Mesenchymal stem cell (in vitro differentiated cells and primary cell): Measurements from ENCODE around the gene LGR6.

Experiments used
- DNase-seq: peaks from one replicate; pipeline ENCODE4 v3.0.0-alpha.2; 2013
- H2AFZ ChIP-seq: one replicate; pipeline ENCODE4 v1.6.1; 2013; ENCODE audit warnings: low read depth, mild to moderate bottlenecking, control low read depth, inconsistent platforms, low read length, moderate library complexity
- H2AK5ac ChIP-seq: 2 replicates; pipeline ENCODE4 v1.6.1; 2013; ENCODE audit warnings: low read length, moderate library complexity, mild to moderate bottlenecking, inconsistent platforms; ENCODE audit not compliant: severe bottlenecking
- H2BK120ac ChIP-seq: one replicate; pipeline ENCODE4 v1.6.1; 2013; ENCODE audit warnings: low read depth, mild to moderate bottlenecking, inconsistent platforms, low read length, moderate library complexity
- H2BK12ac ChIP-seq, 2 experiments: one replicate each; pipeline ENCODE4 v1.6.1; 2013; ENCODE audit warnings: inconsistent platforms in 2 of 2, low read length in 2 of 2, mild to moderate bottlenecking in 2 of 2, moderate library complexity in 2 of 2, control low read depth in 1 of 2
- H2BK15ac ChIP-seq: one replicate; pipeline ENCODE4 v1.6.1; 2013; ENCODE audit warnings: mild to moderate bottlenecking, low read depth, inconsistent platforms; ENCODE audit not compliant: poor library complexity, severe bottlenecking
- H2BK5ac ChIP-seq: 2 replicates; pipeline ENCODE4 v1.6.1; 2013; ENCODE audit warnings: low read depth, mild to moderate bottlenecking, low read length, control low read depth, inconsistent platforms; ENCODE audit not compliant: poor library complexity, severe bottlenecking
- H3K14ac ChIP-seq, 2 experiments: one replicate each; pipeline ENCODE4 v1.6.1; 2013; ENCODE audit warnings: inconsistent platforms in 2 of 2, low read length in 2 of 2, control low read depth in 1 of 2, mild to moderate bottlenecking in 1 of 2, moderate library complexity in 1 of 2
- H3K18ac ChIP-seq, 2 experiments: one replicate each; pipeline ENCODE4 v1.6.1; 2013; ENCODE audit warnings: inconsistent platforms in 2 of 2, low read length in 2 of 2, control low read depth in 1 of 2, low read depth in 1 of 2, mild to moderate bottlenecking in 1 of 2
- H3K23ac ChIP-seq, 2 experiments: one replicate each; pipeline ENCODE4 v1.6.1; 2013; ENCODE audit warnings: inconsistent platforms in 2 of 2, low read length in 2 of 2, mild to moderate bottlenecking in 2 of 2, moderate library complexity in 2 of 2, control low read depth in 1 of 2
- H3K27ac ChIP-seq: 2 replicates; pipeline ENCODE4 v1.5.1; 2013; ENCODE audit warnings: mild to moderate bottlenecking, moderate library complexity, low read length, control low read depth, inconsistent platforms; ENCODE audit not compliant: poor library complexity, severe bottlenecking
- H3K27me3 ChIP-seq, 2 experiments: 2 replicates each; pipeline versions ENCODE4 v1.6.1 to v1.7.0; 2013; ENCODE audit warnings: low read length in 2 of 2, mild to moderate bottlenecking in 2 of 2, moderate library complexity in 2 of 2, control low read depth in 1 of 2, inconsistent platforms in 1 of 2; ENCODE audit not compliant: control insufficient read depth in 1 of 2, insufficient read depth in 1 of 2
- H3K36me3 ChIP-seq, 2 experiments: 2 replicates each; pipeline versions ENCODE4 v1.6.1 to v1.7.0; 2013; ENCODE audit warnings: low read length in 2 of 2, control low read depth in 1 of 2, inconsistent platforms in 1 of 2, low read depth in 1 of 2, mild to moderate bottlenecking in 1 of 2; ENCODE audit not compliant: insufficient read depth in 2 of 2, control insufficient read depth in 1 of 2
- H3K4ac ChIP-seq, 2 experiments: one replicate each; pipeline ENCODE4 v1.6.1; 2013; ENCODE audit warnings: inconsistent platforms in 2 of 2, low read length in 2 of 2, mild to moderate bottlenecking in 2 of 2, moderate library complexity in 2 of 2, control low read depth in 1 of 2, low read depth in 1 of 2
- H3K4me1 ChIP-seq: 2 replicates; pipeline ENCODE4 v1.6.1; 2013; ENCODE audit warnings: low read depth, low read length, control low read depth; ENCODE audit not compliant: control insufficient read depth, insufficient read depth
- H3K4me2 ChIP-seq: 2 replicates; pipeline ENCODE4 v1.6.1; 2013; ENCODE audit warnings: low read length, mild to moderate bottlenecking, inconsistent platforms; ENCODE audit not compliant: poor library complexity, severe bottlenecking
- H3K4me3 ChIP-seq, 2 experiments: 2 replicates each; pipeline versions ENCODE4 v1.5.1 to v1.7.0; 2013; ENCODE audit warnings: low read length in 2 of 2, mild to moderate bottlenecking in 2 of 2, control low read depth in 1 of 2, low read depth in 1 of 2; ENCODE audit not compliant: insufficient read depth in 1 of 2
- H3K79me1 ChIP-seq: replicated peaks from 2 replicates; pipeline ENCODE4 v1.6.1; 2013; ENCODE audit warnings: mild to moderate bottlenecking, control low read depth, low read length, inconsistent platforms; ENCODE audit not compliant: poor library complexity, severe bottlenecking
- H3K9ac ChIP-seq: 2 replicates; pipeline ENCODE4 v1.7.0; 2013; ENCODE audit warnings: mild to moderate bottlenecking, low read length, moderate library complexity
- H3K9me3 ChIP-seq: 2 replicates; pipeline ENCODE4 v1.7.0; 2013; ENCODE audit warnings: mild to moderate bottlenecking, low read length; ENCODE audit not compliant: control insufficient read depth
- H4K8ac ChIP-seq: one replicate; pipeline ENCODE4 v1.6.1; 2013; ENCODE audit warnings: inconsistent platforms, mild to moderate bottlenecking, low read length, moderate library complexity
- H4K91ac ChIP-seq: one replicate; pipeline ENCODE4 v1.6.1; 2013; ENCODE audit warnings: mild to moderate bottlenecking, low read length, inconsistent platforms
- WGBS: methylation state at CpG from one replicate; pipeline ENCODE4 v1.1.7; 2013; ENCODE audit warnings: mixed read lengths; 5-methylcytosine and 5-hydroxymethylcytosine counted together

LGR6 gene

DNA sequence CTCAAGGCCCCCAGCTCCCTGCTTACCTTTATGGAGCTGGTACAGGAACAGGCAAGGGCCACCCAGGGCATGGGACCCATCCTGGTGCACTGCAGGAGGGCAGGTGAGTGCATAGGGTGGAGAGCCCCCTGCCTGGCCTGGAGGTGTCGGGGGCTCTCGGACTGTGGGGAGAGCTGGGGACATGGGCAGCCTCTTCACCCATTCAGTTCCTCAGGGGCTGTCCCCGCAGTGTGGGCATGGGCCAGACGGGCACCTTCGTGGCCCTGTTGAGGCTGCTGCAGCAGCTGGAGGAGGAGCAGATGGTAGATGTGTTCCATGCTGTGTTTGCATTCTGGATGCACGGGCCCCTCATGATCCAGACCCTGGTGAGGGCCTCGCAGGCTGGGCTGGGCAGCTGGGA lies 7.3 kb upstream of the LGR6 start:
- H3K9ac ChIP-seq: no peak overlapping the region
- no peak overlapping the region for H3K18ac ChIP-seq
- H2AK5ac ChIP-seq: no peak overlapping the region
- H2BK120ac ChIP-seq: no peak overlapping the region
- H3K27ac ChIP-seq: no peak overlapping the region
- no peak overlapping the region for H2BK12ac ChIP-seq
- H3K14ac ChIP-seq: no peak overlapping the region
- H3K4me2 ChIP-seq: no peak overlapping the region
- WGBS: 74% methylated on average over 7 of the region's 7 CpGs
- H3K4me3 ChIP-seq: no peak overlapping the region
- H3K4me1 ChIP-seq: peaks cover 5% of the 10 kb centered on the region
- H4K91ac ChIP-seq: no peak overlapping the region
- H4K8ac ChIP-seq: no peak overlapping the region
- H3K4ac ChIP-seq: no peak overlapping the region
- H3K9me3 ChIP-seq: no peaks in the 10 kb centered on the region
- no peaks in the 10 kb centered on the region for H3K79me1 ChIP-seq
- H2BK5ac ChIP-seq: no peak overlapping the region
- H3K27me3 ChIP-seq: peaks cover 45 to 82% of the 10 kb centered on the region in 2 experiments
- no peak for DNase-seq
- H2BK15ac ChIP-seq: no peak overlapping the region
- H2AFZ ChIP-seq: no peak overlapping the region
- no peak overlapping the region for H3K23ac ChIP-seq
- H3K36me3 ChIP-seq: no peaks in the 10 kb centered on the region

- Histone ChIP-seq H2BK120ac (no peak overlapping the region), H3K14ac (no peak overlapping the region), H3K9ac (no peak overlapping the region), H3K27me3 (peaks cover 36 to 74% of the 10 kb centered on the region in 2 experiments), H2AFZ (no peak overlapping the region), H3K18ac (no peak overlapping the region), H3K4me2 (no peak overlapping the region), H3K79me1 (no peaks in the 10 kb centered on the region), H2BK15ac (no peak overlapping the region), H3K23ac (no peak overlapping the region), H3K4me3 (no peak overlapping the region), H3K27ac (no peak overlapping the region), H3K4ac (no peak overlapping the region), H2AK5ac (no peak overlapping the region), H4K91ac (no peak overlapping the region), H2BK12ac (no peak overlapping the region), H3K36me3 (no peaks in the 10 kb centered on the region), H4K8ac (no peak overlapping the region), H3K4me1 (peaks cover 5% of the 10 kb centered on the region), H3K9me3 (no peaks in the 10 kb centered on the region), H2BK5ac (no peak overlapping the region)
- 83% methylated on average over 8 of the region's 8 CpGs for WGBS
- DNase-seq: no peak
These were observed 6.4 kb upstream of the LGR6 start for GRCh38 chr1:202187041-202187671.

- H2BK15ac ChIP-seq: no peak overlapping the region
- WGBS: 69% methylated on average over 7 of the region's 8 CpGs
These were observed 5.7 kb upstream of the LGR6 start for GRCh38 chr1:202187697-202188407.

GRCh38 chr1:202189001-202189790 lies 4.4 kb upstream of the LGR6 start:
- H3K79me1 ChIP-seq: no peaks in the 10 kb centered on the region
- no peak overlapping the region for H2BK5ac ChIP-seq
- H3K36me3 ChIP-seq: no peaks in the 10 kb centered on the region
- H3K18ac ChIP-seq: no peak overlapping the region
- H2BK15ac ChIP-seq: no peak overlapping the region
- H3K27ac ChIP-seq: no peak overlapping the region
- no peak overlapping the region for H4K91ac ChIP-seq
- H3K9me3 ChIP-seq: no peaks in the 10 kb centered on the region
- H2AFZ ChIP-seq: no peak overlapping the region
- no peak overlapping the region for H2BK120ac ChIP-seq
- H3K23ac ChIP-seq: no peak overlapping the region
- no peak overlapping the region for H3K9ac ChIP-seq
- H2BK12ac ChIP-seq: no peak overlapping the region
- 69% methylated on average over 18 of the region's 20 CpGs for WGBS
- H3K4me2 ChIP-seq: no peak overlapping the region
- H3K27me3 ChIP-seq: peaks cover 29 to 76% of the 10 kb centered on the region in 2 experiments
- peaks cover 18% of the 10 kb centered on the region for H3K4me1 ChIP-seq
- H3K4ac ChIP-seq: no peak overlapping the region
- no peak overlapping the region for H3K14ac ChIP-seq
- DNase-seq: peak; percentile 58
- no peak overlapping the region for H2AK5ac ChIP-seq
- H3K4me3 ChIP-seq: no peak overlapping the region
- H4K8ac ChIP-seq: no peak overlapping the region

More at GRCh38 chr1:202187697-202188407, 5.7 kb upstream of the LGR6 start:
- H3K79me1 ChIP-seq: no peaks in the 10 kb centered on the region
- DNase-seq: no peak
- no peak overlapping the region for H3K4me2 ChIP-seq
- no peaks in the 10 kb centered on the region for H3K36me3 ChIP-seq
- H3K4me1 ChIP-seq: peaks cover 6% of the 10 kb centered on the region
- H3K4ac ChIP-seq: no peak overlapping the region
- H3K27me3 ChIP-seq: peaks cover 32 to 74% of the 10 kb centered on the region in 2 experiments
- no peak overlapping the region for H3K14ac ChIP-seq
- H4K91ac ChIP-seq: no peak overlapping the region
- no peak overlapping the region for H2BK12ac ChIP-seq
- H4K8ac ChIP-seq: no peak overlapping the region
- no peak overlapping the region for H3K9ac ChIP-seq
- no peak overlapping the region for H3K4me3 ChIP-seq
- H2BK120ac ChIP-seq: no peak overlapping the region
- no peak overlapping the region for H3K18ac ChIP-seq
- no peak overlapping the region for H2AFZ ChIP-seq
- H3K27ac ChIP-seq: no peak overlapping the region
- H2BK5ac ChIP-seq: no peak overlapping the region
- no peak overlapping the region for H2AK5ac ChIP-seq
- H3K9me3 ChIP-seq: no peaks in the 10 kb centered on the region
- no peak overlapping the region for H3K23ac ChIP-seq
